ENCODE results near the gene MAPK11.
"Not testable (repeated sequence)": the region's sequence is repeated elsewhere in the genome, so short reads cannot be mapped to it uniquely, and the experiment has no call there.

MAPK11 gene

DNA sequence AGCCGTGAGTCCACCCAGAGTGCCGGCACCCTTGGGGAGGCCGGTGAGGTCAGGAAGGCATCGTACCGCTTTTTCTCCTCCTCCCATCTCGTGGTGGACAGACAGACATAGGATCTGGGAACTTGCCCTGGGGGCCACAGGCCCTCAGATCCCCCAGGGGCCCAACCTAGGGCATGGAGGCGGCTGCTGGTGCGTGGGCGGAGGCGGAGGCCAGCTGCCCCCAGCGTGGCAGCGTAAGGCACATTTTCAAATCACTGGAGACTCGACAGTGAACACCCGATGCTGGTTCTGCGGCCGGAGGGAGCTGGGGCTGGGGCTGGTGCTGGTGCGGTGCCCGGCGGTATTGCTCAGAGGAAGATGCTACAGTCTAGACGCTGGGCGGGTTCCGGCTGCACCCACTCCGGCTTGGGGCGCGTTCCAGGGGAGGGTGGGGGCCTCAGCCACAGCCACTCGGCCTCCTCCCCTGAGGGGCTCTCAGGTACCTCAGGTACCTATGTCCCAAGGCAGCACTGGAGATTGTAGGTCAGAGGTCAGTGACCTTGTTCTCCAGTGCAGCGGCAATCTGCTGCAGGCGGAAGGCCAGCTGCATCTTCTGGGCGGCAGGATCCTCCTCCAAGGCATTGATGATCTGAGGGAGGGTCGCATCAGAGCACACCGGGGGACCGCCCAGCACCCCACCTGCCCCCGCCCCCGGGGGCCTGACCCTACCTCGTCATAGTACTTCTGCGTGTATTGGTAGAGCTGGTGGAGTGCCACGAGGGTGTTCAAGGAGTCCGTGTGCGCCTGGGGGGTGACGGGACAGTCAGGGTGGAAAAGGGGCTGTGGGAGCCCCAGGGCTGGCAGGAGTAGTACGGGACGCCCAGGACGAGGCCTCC lies 5.2 kb upstream of the MAPK11 start:
- no peak for FAIRE-seq

DNA sequence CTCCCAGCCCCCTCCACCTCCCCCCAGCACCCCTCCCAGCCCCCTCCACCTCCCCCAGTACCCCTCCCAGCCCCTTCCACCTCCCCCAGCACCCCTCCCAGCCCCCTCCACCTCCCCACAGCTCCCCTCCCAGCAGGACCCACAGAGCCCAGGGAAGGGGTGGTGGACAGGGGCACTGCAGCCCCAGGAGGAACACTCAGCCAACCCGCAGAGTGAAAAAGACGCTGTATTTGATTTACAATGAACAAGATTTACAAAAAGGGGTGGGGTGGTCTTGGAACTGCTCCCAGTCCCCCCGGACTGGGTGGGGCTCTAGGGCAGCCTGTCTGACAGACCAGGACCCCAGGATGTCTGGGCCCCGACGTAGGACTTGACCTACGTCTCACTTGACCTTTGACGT lies 4.6 kb upstream of the MAPK11 start:
- FAIRE-seq = no peak

DNA sequence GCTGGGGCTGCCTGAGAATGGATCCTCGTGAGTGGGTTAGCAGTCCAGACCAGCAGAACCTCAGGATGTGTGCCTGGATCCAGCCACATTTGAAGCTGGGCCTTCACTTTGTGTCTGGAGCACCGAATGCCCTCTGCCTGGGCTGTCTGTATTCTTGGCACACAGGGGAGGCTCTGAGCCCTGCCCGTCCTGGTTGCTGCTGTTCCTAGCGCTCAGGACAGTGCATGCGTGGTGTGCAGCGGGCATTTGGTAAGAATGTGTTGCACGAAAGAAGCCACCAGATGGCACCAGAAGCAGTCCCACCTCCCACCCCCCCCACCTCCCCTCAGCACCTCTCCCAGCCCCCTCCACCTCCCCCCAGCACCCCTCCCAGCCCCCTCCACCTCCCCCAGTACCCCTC lies 4.1 kb upstream of the MAPK11 start:
- FAIRE-seq = no peak

DNA sequence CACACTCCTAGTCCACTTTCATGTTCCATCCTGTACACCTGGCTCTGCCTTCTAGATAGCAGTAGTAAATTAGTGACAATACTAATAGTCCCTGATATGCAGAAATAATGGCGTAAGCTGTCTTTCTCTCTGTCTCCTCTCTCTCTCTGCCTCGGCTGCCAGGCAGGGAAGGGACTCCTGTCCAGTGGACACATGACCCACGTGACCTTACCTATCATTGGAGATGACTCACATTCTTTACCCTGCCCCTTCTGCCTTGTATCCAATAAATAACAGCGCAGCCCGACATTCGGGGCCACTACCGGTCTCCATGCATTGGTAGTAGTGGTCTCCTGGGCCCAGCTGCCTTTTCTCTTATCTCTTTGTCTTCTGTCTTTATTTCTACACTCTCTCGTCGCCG lies 3.6 kb upstream of the MAPK11 start:
- FAIRE-seq = not testable (repeated sequence)

DNA sequence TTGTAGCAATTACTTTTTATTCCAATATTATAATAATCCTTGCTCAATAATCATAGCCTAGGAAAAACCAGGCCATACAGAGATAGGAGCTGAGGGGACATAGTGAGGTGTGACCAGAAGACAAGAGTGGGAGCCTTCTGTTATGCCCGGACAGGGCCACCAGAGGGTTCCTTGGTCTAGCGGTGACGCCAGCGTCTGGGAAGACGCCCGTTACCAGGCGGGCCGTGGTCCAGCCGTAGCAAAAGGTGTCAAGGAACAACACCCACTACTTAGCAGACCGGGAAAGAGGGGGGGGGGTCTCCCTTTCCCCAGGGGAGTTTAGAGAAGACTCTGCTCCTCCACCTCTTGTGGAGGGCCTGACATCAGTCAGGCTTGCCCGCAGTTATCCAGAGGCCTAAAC lies 3.2 kb upstream of the MAPK11 start:
- FAIRE-seq = not testable (repeated sequence)

DNA sequence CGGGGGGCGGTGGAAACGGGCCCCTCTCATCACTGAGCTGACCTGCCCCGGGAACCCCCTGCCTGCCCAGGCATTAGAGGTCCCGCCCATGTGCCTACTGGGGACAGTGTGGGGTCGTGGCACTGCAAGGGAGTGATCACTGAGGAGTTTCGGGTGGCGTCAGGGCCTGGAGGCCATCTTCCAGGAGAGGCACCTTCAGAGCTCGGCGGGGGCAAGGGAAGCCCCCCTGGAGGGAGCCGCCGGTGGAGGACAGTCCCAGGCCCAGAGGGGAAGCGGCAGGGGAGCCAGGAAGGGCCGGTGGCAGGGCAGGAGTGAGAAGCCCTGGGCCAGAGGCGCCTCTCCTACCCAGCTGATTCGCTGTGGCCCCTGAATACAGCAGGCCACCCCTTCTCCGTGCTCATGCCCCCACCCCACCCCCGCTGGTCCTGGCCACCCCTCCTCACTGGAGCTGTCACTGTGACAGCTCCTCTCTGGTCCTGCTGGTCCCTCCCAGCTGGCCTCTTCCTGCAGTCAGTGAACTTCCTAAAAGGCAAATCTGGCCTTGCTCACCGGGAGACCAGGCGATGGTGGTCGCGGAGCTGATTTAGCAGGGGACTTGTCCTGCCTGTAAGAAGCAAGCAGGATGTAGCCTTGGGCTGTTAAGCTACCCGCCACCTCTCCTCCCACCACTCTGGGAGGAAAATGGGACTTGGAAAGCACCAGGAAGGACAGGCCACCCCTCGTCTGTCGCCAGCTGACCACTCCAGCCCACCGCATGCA lies 2.0 kb upstream of the MAPK11 start:
- FAIRE-seq = no peak

DNA sequence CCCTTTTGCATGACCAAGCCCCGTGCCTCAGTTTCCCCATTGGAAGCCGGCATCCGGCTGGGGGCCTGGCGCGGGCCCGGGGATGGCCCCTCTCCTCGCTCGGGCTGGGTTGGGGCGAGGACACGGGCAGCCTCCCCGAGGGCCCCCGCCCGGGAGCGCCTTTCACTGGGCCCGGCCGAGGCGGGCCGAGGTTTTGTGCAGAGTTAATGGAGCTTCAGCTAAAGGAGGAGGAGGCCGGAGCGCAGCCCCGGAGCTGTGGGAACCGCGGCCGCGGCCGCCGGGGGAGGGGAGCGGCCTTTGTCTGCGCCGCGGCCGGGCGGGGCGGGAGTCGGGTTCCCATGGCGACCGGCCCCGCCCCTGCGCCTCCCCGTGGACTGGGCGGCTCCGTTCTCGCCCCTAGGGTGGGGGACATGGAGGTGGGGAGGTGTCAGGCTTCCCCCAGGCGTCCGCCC lies 1.4 kb upstream of the MAPK11 start:
- FAIRE-seq = no peak

DNA sequence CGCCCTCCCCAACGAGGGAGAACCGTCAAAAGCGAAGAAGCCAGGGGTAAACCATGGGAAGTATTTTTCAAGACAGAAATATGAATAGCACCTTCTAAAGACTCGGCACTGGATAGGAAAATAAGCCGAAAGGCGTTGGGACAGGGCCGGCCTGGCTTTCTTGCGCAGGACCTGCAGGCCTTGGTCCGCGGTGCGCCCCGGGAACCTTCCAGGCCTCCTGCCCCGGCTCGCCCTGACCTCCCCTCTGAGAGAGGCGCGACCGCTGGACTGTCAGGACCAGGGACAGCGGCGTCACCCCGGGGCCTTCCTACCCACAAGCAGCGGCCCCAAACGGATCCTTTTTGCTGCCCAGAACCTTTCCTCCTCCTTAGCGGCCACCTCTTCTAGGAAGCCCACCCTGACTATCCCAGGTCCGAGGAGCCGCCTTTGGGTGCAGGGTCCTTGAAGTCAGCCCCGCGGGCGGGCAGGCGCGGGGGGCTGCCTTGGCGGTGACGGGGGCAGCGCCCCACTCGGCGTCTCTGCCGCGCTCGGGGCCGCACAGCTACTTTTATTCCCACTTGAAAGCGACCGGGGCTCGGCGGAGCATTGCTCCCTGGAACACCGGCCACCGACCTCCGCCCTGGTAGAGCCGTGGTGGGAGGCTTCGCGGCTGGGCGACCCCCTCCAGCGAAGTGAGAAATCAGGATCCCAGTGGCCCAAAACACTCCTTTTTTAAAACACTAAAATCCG lies 650 bp upstream of the MAPK11 start:
- no peak for FAIRE-seq

DNA sequence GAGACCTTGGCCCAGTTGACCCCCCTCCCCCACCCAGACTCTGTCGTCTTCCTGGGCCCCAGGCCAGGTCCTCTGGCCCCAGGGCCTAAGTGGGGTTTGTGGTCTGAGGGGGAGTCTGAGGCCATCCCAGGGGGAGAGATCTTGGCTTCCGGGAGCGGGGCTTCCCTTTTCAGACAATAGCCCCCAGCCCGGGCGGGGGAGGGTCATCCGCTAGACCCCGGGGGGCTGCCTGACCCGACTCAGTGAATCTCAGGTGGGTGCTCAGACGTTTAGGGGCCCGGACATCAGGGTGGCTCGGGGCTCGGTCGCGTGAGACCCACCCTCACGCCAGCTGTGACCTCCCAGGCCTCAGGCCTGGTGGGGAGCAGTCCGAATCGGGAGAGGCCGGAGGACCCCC lies 609 bp downstream of the MAPK11 start:
- FAIRE-seq = no peak

DNA sequence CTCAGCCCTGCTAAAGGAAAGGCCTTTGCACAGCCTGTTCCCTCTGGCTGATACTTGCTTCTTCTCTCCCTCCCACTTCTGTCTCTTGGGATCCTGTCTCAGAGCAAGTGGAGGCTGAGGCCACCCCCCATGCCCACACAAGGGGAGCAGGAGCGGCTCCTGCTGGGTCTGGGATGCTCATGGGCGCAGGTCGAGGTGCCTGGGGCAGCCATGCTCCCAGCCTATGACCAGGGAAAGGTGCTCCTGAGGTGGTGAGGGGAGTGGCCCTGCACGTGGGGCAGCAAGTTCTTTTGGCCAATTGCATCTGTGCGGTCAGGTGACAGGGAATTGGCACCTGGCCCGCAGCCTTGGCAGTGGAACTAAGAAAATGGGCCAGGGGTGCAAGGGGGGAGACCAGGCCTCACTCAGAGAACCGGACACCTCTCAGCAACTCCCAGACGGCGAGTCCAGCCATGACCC lies 1.5 kb downstream of the MAPK11 start:
- FAIRE-seq = no peak

DNA sequence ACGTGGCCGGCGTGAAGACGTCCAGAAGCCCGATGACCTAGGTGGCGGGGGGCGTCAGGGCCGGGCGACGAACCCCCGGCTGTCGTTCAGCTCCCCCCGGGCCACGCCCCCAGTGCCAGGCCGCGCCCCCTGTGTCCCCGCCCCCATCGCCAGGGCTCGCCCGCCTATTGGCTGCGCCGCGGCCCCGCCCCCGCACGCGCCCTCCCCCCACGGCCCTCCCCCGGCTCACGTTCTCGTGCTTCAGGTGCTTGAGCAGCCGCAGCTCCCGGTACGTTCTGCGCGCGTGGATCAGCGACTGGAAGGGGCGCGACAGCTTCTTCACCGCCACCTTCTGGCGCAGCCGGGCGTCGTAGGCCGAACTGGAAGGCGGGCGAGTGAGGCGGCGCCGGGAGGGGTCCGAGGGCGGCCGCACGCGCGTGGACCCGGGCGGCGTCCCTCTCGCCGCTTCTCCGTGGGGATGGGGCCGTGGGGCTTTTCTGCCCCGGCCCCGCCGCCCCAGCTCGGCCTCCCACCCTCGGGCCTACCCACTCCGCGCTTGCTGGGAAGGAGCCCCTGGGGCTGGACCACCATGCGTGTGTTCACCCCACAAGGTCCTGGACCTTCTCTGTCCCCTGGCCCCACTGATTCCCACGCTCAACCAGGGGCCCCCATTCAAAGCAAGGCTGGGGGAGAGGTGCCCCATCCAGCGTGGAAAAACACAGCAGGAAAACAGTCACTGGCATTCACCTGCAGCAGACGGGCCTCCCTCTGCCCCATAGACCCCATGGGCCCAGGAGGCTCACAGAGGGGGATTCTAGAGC lies 2.4 kb downstream of the MAPK11 start:
- FAIRE-seq = no peak

DNA sequence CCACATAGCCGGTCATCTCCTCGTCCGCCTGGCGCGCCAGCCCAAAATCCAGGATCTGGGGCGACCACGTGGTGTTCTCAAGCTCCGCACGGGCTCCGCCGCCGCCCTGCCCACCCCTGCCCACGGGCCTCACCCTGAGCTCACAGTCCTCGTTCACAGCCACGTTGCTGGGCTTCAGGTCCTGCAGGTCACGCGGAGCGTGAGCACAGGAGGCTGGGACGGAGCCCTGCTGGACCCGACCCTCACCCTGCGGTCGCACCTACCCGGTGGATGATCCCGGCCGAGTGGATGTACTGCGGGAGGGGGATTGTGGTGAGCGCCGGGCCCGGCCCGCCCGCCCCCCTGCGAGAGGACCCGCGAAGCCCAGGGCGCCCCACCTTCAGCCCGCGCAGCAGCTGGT lies 3.2 kb downstream of the MAPK11 start:
- FAIRE-seq = no peak

DNA sequence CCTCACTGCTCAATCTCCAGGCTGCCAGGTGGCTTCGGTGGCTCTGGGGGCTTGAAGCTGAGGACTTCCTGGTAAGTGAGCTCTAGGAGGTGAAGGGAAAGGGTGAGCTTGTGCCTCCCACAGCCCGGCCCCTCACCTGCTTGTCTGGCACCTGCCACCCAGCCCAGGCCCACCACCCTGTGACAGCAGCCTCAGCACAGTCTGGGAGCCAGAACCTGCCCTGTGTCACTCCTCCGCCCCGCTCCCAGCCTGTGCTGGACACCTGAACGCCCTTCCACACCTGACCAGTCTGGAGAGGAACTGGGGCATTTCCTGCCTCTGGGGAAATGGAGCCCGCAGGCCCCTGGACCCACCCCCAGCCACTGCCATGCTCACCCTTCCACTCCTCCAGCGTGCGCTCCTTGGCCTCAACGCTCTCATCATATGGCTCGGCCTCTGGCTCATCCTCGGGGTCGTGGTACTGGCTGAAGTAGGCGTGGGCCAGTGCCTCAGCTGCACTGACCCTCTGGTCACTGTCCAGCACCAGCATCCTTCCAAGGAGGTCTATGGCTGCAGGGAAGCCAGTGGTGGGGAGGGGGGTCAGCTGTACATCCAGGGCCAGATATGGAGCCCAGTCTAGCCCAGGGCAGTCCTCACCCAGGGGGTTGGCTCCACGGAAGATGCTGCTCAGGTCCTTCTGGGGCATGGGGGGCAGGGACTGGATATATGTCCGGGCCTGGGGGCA lies 5.1 kb downstream of the MAPK11 start:
- no peak for FAIRE-seq

DNA sequence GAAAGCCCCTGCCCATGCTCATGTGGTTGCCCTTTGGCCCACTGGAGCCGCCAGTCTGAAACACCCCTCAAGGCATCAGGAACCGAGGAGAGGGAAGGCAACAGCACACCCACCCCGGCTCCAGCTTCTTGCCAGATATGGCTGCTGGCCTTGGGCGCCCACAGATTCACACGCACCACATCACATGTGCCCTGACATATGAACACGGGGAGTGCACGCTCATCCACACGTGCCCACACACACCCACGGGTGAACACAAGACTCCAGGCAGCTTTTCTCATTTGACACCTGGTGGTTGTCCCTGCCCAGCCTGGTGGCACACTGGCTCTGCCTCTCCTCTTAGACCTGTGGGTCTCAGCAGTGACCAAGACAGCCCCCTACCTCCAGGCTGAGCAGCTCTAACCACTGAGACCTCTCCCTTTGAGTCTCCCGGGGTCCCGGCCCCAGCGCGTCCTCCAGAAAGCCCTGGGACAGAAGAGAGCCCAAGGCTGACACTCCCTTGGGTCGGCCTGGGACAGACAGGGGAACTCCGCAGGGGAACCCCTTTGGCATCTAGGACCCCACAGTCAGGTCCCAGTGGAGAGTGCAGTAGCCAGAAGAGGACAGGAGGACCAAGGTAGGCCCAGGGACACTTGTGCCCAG lies 6.0 kb downstream of the MAPK11 start:
- FAIRE-seq = no peak

DNA sequence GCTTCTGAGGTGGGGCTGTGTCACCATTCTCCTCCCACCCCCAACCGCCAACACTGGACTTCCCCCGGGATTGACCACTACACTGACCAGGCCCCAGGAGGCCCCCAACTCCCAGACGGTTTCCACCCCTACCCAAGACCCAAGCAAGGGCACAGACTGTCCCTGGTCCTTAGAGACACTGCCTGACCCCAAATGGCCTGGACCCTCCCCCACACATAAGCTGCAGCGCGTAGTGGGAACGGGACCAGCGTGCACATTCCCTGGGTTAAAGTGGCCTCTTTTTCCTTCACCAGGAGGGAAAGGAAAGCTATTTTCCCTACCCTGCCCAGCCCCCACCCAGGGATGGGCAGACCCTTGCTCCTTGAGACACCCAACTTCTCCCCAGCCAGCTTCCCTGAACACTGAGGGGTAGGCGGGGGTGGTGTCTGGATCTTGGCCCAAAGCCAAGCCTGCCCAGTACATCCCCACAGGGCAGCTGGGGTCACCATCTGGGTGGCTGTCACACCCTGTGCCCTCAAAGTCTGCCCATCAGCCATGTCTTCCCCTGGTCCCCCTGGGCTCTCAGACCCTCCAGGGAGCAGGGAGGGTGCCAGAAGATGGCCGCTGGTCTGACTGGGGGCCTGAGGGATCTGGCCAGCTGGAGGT lies 7.1 kb downstream of the MAPK11 start:
- FAIRE-seq = no peak

DNA sequence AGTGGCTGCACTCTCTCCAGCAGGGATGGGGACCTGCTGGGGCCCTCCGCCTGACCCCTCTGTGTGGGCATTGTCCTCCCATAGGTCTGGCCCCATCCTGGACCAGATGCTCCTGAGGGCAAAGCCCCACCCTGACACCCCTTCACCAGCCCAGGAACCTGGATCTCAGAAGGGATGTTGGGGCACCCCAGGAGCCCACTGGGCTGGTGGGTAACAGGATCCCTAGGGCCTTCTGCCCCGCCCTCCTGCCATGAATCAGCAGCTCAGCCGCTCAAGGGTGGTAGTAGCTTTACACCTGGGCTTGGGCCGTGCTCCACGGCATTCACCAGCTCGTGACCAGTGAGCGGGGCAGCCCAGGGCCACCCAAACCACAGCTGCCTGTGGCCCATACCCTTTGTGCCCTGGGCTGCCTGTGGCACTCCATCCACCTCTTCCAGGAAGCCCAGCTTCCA lies 7.7 kb downstream of the MAPK11 start:
- no peak for FAIRE-seq

DNA sequence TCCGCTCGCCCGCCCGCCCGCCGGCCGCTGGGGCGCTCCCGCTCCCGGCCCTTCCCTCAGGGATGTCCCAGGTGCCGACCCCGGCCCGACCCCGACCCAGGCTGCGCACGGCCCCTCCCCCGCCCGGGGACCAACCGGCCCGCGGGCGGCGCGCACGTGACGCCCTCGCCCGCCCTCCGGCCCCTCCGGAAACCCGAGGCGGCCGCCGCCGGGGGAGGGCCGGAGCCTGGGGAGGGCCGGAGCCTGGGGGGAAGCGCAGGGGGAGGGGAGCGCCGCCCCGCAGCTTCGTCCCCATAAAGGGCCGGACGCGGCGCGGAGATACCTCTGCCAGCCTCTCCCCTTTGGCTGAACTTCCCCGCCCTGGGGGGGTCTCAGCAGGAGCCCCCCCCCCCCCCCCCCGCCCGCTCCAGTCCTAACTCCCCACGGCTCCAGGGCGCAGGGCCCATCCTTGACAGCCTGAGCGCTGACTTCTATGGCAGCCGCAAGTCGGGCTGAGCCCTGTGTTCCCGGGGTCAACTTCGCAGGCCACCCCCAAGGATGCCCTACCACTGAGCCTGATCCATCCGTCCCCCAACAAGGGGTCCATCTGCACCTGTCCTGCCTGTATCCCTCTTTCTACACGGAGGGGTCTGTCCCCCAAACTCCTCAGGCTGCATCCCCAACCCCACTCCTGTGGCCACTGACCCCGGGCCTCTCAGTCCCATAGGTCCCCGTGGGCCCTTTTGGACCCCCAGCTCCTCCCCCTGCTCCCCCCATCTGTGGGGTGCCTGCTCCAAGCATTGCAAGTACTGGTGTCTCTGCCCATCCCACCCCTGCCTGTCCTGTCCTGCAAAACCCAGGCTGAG lies 8.3 kb downstream of the MAPK11 start, which contains the start of gene MAPK12:
MAPK12 (minus strand) TSS at position 69 of the 845 bp plus-strand sequence. CDS start 174 bp downstream, outside the sequence.
- FAIRE-seq = no peak

DNA sequence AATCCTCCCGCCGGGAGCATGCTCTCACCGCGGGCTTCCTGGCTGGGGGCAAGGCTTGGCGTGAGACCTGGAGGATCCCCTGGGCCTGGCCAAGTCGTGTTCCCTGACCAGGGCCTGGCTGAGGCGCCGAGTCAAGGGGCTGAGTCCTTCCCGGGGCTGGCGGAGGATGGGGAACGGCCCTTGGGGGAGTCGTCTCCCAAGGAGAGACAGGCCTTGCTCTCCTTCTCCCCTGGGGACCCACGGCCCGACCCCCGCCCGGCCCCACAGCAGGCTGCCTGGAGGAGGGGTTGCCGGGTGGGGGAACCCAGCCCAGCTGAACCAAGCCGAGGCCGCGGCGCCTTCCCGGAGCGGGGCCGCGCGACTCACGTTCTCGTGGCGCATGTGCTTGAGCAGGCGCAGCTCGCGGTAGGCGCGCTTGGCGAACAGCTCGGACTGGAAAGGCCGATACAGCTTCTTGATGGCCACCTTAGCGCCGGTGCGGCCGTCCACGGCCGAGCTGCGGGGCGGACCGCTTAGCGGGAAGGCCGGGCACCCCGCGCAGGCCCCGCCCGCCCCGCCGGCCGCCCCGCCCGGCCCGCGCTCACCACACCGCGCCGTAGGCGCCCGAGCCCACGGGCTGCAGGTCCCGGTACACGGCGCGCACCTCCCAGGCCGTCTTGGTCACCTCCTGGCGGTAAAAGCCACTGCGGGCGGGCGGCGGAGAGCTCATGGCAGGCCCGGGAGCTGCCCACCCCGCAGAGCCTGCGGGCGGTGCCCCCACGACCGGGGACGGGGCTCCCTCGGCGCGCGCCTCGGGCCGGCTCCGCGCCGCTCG lies 9.2 kb downstream of the MAPK11 start:
- FAIRE-seq = no peak

DNA sequence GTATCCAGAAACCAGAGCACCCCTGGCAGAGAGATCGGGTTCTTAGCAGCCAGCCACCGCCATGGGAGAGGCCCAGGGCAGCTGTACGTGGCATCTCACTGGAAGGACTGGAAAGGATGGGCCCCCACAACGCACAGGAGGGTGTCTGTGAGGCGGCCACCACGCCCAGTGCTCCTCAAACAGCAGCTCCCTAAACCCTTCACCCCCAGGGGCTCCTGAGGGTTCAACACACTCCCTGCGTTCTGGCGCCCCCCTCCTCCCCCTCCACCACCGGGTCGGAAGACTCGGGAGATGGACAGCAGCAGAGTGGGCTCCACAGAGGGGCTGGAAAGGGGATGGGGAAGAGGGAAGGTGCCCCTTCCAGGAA lies 9.8 kb downstream of the MAPK11 start:
- FAIRE-seq = no peak
